ENCODE measurements around the gene KNTC1.
"Not testable (repeated sequence)": the region's sequence is repeated elsewhere in the genome, so short reads cannot be mapped to it uniquely, and the experiment has no call there.

The KNTC1 gene

GRCh38 chr12:122487807-122488206 lies 39.2 kb upstream of the KNTC1 start:
- H3K18ac ChIP-seq (ENCODE audit: low read length); H2AK5ac ChIP-seq (ENCODE audit: low read depth, low read length); H3K4ac ChIP-seq (ENCODE audit: low read length); H3K4me2 ChIP-seq (ENCODE audit: insufficient read depth, low read length, poor library complexity, severe bottlenecking); H3K9ac ChIP-seq (ENCODE audit: low read depth, low read length, poor library complexity); DNase-seq (ENCODE audit: low spot score); H2BK120ac ChIP-seq (ENCODE audit: low read depth, low read length); H3K14ac ChIP-seq (ENCODE audit: low read length); H2BK15ac ChIP-seq (ENCODE audit: low read length); H3K23ac ChIP-seq (ENCODE audit: low read depth, low read length, poor library complexity); H3K27ac ChIP-seq (replicated peaks; ENCODE audit: low read length); H3K79me1 ChIP-seq (ENCODE audit: low read depth, low read length); H4K8ac ChIP-seq (ENCODE audit: low read depth, low read length); H2BK12ac ChIP-seq (ENCODE audit: low read length); H2AFZ ChIP-seq (ENCODE audit: low read length); H3K4me3 ChIP-seq (ENCODE audit: low read length in 2 of 2); H2BK5ac ChIP-seq (ENCODE audit: low read length); H3K27me3 ChIP-seq (ENCODE audit: control insufficient read depth in 3 of 3, insufficient read depth in 3 of 3, low read depth in 1 of 3, low read length in 3 of 3); H3K4me1 ChIP-seq (ENCODE audit: control insufficient read depth in 2 of 2, insufficient read depth in 1 of 2, low read depth in 1 of 2, low read length in 2 of 2); H4K91ac ChIP-seq (ENCODE audit: low read depth, low read length, poor library complexity); H3K9me3 ChIP-seq (replicated peaks in 1 of 2; ENCODE audit: control insufficient read depth in 2 of 2, insufficient read depth in 1 of 2, low read depth in 1 of 2, low read length in 2 of 2): not testable (repeated sequence)
- WGBS, 2 donors (ENCODE audit: extremely low coverage in 2 of 2, insufficient read length in 2 of 2, insufficient replicate concordance in 1 of 2), result no CpG with 5 or more reads among the region's 3 CpGs
- H3K36me3 ChIP-seq (replicated peaks in 1 of 2; ENCODE audit: control insufficient read depth in 2 of 2, insufficient read depth in 2 of 2, low read length in 2 of 2), result peaks cover 25 to 98% of the 10 kb centered on the region in 2 donors

GRCh38 chr12:122489038-122489437 lies 38.0 kb upstream of the KNTC1 start:
- no peak overlapping the region for H3K4me2 ChIP-seq (ENCODE audit: insufficient read depth, low read length, poor library complexity, severe bottlenecking)
- H2BK120ac ChIP-seq (ENCODE audit: low read depth, low read length), result no peak overlapping the region
- DNase-seq (ENCODE audit: low spot score), result no peak
- no peak overlapping the region for H3K27ac ChIP-seq (replicated peaks; ENCODE audit: low read length)
- H3K23ac ChIP-seq (ENCODE audit: low read depth, low read length, poor library complexity), result no peak overlapping the region
- no peak overlapping the region for H2AK5ac ChIP-seq (ENCODE audit: low read depth, low read length)
- no peak overlapping the region for H3K18ac ChIP-seq (ENCODE audit: low read length)
- H4K8ac ChIP-seq (ENCODE audit: low read depth, low read length), result no peak overlapping the region
- peaks cover 26 to 96% of the 10 kb centered on the region in 2 donors for H3K36me3 ChIP-seq (replicated peaks in 1 of 2; ENCODE audit: control insufficient read depth in 2 of 2, insufficient read depth in 2 of 2, low read length in 2 of 2)
- no peak overlapping the region for H3K9ac ChIP-seq (ENCODE audit: low read depth, low read length, poor library complexity)
- H3K27me3 ChIP-seq (ENCODE audit: control insufficient read depth in 3 of 3, insufficient read depth in 3 of 3, low read depth in 1 of 3, low read length in 3 of 3), result no peaks in the 10 kb centered on the region
- H3K79me1 ChIP-seq (ENCODE audit: low read depth, low read length), result no peaks in the 10 kb centered on the region
- no peak overlapping the region for H2AFZ ChIP-seq (ENCODE audit: low read length)
- H2BK15ac ChIP-seq (ENCODE audit: low read length), result no peak overlapping the region
- no peak overlapping the region for H3K4me3 ChIP-seq (ENCODE audit: low read length in 2 of 2)
- H3K14ac ChIP-seq (ENCODE audit: low read length), result no peak overlapping the region
- no peaks in the 10 kb centered on the region for H3K4me1 ChIP-seq (ENCODE audit: control insufficient read depth in 2 of 2, insufficient read depth in 1 of 2, low read depth in 1 of 2, low read length in 2 of 2)
- H3K4ac ChIP-seq (ENCODE audit: low read length), result no peak overlapping the region
- no CpG with 5 or more reads among the region's 2 CpGs for WGBS, 2 donors (ENCODE audit: extremely low coverage in 2 of 2, insufficient read length in 2 of 2, insufficient replicate concordance in 1 of 2)
- H4K91ac ChIP-seq (ENCODE audit: low read depth, low read length, poor library complexity), result no peak overlapping the region
- H2BK5ac ChIP-seq (ENCODE audit: low read length), result no peak overlapping the region
- H2BK12ac ChIP-seq (ENCODE audit: low read length), result no peak overlapping the region
- H3K9me3 ChIP-seq (replicated peaks in 1 of 2; ENCODE audit: control insufficient read depth in 2 of 2, insufficient read depth in 1 of 2, low read depth in 1 of 2, low read length in 2 of 2), result no peaks in the 10 kb centered on the region

- Histone ChIP-seq H4K8ac (ENCODE audit: low read depth, low read length) (no peak overlapping the region), H2BK5ac (ENCODE audit: low read length) (no peak overlapping the region), H3K4me1 (ENCODE audit: control insufficient read depth in 2 of 2, insufficient read depth in 1 of 2, low read depth in 1 of 2, low read length in 2 of 2) (no peaks in the 10 kb centered on the region), H3K4me2 (ENCODE audit: insufficient read depth, low read length, poor library complexity, severe bottlenecking) (no peak overlapping the region), H3K79me1 (ENCODE audit: low read depth, low read length) (no peaks in the 10 kb centered on the region), H2BK120ac (ENCODE audit: low read depth, low read length) (no peak overlapping the region), H3K14ac (ENCODE audit: low read length) (no peak overlapping the region), H3K27me3 (ENCODE audit: control insufficient read depth in 3 of 3, insufficient read depth in 3 of 3, low read depth in 1 of 3, low read length in 3 of 3) (no peaks in the 10 kb centered on the region), H3K18ac (ENCODE audit: low read length) (no peak overlapping the region), H2AFZ (ENCODE audit: low read length) (no peak overlapping the region), H2BK15ac (ENCODE audit: low read length) (no peak overlapping the region), H3K4ac (ENCODE audit: low read length) (no peak overlapping the region), H3K23ac (ENCODE audit: low read depth, low read length, poor library complexity) (no peak overlapping the region), H3K27ac (replicated peaks; ENCODE audit: low read length) (no peak overlapping the region), H3K9me3 (replicated peaks in 1 of 2; ENCODE audit: control insufficient read depth in 2 of 2, insufficient read depth in 1 of 2, low read depth in 1 of 2, low read length in 2 of 2) (no peaks in the 10 kb centered on the region), H4K91ac (ENCODE audit: low read depth, low read length, poor library complexity) (no peak overlapping the region), H2BK12ac (ENCODE audit: low read length) (no peak overlapping the region), H3K4me3 (ENCODE audit: low read length in 2 of 2) (no peak overlapping the region), H2AK5ac (ENCODE audit: low read depth, low read length) (no peak overlapping the region), H3K36me3 (replicated peaks in 1 of 2; ENCODE audit: control insufficient read depth in 2 of 2, insufficient read depth in 2 of 2, low read length in 2 of 2) (peaks cover 16 to 93% of the 10 kb centered on the region in 2 donors), H3K9ac (ENCODE audit: low read depth, low read length, poor library complexity) (no peak overlapping the region)
- WGBS, 2 donors (ENCODE audit: extremely low coverage in 2 of 2, insufficient read length in 2 of 2, insufficient replicate concordance in 1 of 2), result no CpG with 5 or more reads among the region's 2 CpGs
- no peak for DNase-seq (ENCODE audit: low spot score)
These were observed 35.1 kb upstream of the KNTC1 start for GRCh38 chr12:122491991-122492390.

GRCh38 chr12:122493222-122493621 lies 33.8 kb upstream of the KNTC1 start:
- WGBS, 2 donors (ENCODE audit: extremely low coverage in 2 of 2, insufficient read length in 2 of 2, insufficient replicate concordance in 1 of 2), result no CpG with 5 or more reads among the region's 6 CpGs
- not testable (repeated sequence) for H3K79me1 ChIP-seq (ENCODE audit: low read depth, low read length)
- peaks cover 9 to 93% of the 10 kb centered on the region in 2 donors for H3K36me3 ChIP-seq (replicated peaks in 1 of 2; ENCODE audit: control insufficient read depth in 2 of 2, insufficient read depth in 2 of 2, low read length in 2 of 2)

More at GRCh38 chr12:122493222-122493621, 33.8 kb upstream of the KNTC1 start:
- H4K91ac ChIP-seq (ENCODE audit: low read depth, low read length, poor library complexity); H3K4ac ChIP-seq (ENCODE audit: low read length); H2AK5ac ChIP-seq (ENCODE audit: low read depth, low read length); H2AFZ ChIP-seq (ENCODE audit: low read length); H3K27me3 ChIP-seq (ENCODE audit: control insufficient read depth in 3 of 3, insufficient read depth in 3 of 3, low read depth in 1 of 3, low read length in 3 of 3); H2BK120ac ChIP-seq (ENCODE audit: low read depth, low read length); H3K4me1 ChIP-seq (ENCODE audit: control insufficient read depth in 2 of 2, insufficient read depth in 1 of 2, low read depth in 1 of 2, low read length in 2 of 2); H3K23ac ChIP-seq (ENCODE audit: low read depth, low read length, poor library complexity); H2BK15ac ChIP-seq (ENCODE audit: low read length); H3K18ac ChIP-seq (ENCODE audit: low read length); H3K4me3 ChIP-seq (ENCODE audit: low read length in 2 of 2); H2BK12ac ChIP-seq (ENCODE audit: low read length); H3K4me2 ChIP-seq (ENCODE audit: insufficient read depth, low read length, poor library complexity, severe bottlenecking); H3K9ac ChIP-seq (ENCODE audit: low read depth, low read length, poor library complexity); H3K14ac ChIP-seq (ENCODE audit: low read length); H4K8ac ChIP-seq (ENCODE audit: low read depth, low read length); H2BK5ac ChIP-seq (ENCODE audit: low read length); DNase-seq (ENCODE audit: low spot score); H3K9me3 ChIP-seq (replicated peaks in 1 of 2; ENCODE audit: control insufficient read depth in 2 of 2, insufficient read depth in 1 of 2, low read depth in 1 of 2, low read length in 2 of 2); H3K27ac ChIP-seq (replicated peaks; ENCODE audit: low read length): not testable (repeated sequence)

Data from neuronal stem cell (in vitro differentiated cells).